ENCODE measurements around the gene MARCHF11.

The MARCHF11 gene

GRCh38 chr5:16065831-16066230 is 113.8 kb downstream of the MARCHF11 start:
- Histone ChIP-seq H4K20me1 (ENCODE audit: insufficient read depth) (no peaks in the 10 kb centered on the region), H3K27ac (no peak overlapping the region), H3K79me2 (ENCODE audit: insufficient read depth, low read depth) (no peaks in the 10 kb centered on the region), H2AFZ (ENCODE audit: low read depth) (no peak overlapping the region), H3K4me3 (IDR thresholded peaks at IDR 0.05; ENCODE audit: insufficient read depth, low read depth, low read length) (no peak overlapping the region), H3K27me3 (ENCODE audit: insufficient read depth, low read depth) (peaks cover 10% of the 10 kb centered on the region), H3K36me3 (ENCODE audit: insufficient read depth) (no peaks in the 10 kb centered on the region), H3K4me2 (peak overlapping the region; percentile 40; the same call in 1 of the 2 replicates), H3K9ac (no peak overlapping the region), H3K4me1 (ENCODE audit: low read depth, poor library complexity, severe bottlenecking) (peaks cover 30% of the 10 kb centered on the region)
- TF ChIP-seq CTCF (conservative IDR thresholded peaks at IDR 0.05; ENCODE audit: low read depth, low read length): no peak

- Histone ChIP-seq H3K27me3 (ENCODE audit: insufficient read depth, low read depth) (peaks cover 10% of the 10 kb centered on the region), H4K20me1 (ENCODE audit: insufficient read depth) (no peaks in the 10 kb centered on the region), H3K4me2 (no peak overlapping the region), H3K9ac (no peak overlapping the region), H2AFZ (ENCODE audit: low read depth) (no peak overlapping the region), H3K4me1 (ENCODE audit: low read depth, poor library complexity, severe bottlenecking) (peaks cover 46% of the 10 kb centered on the region), H3K79me2 (ENCODE audit: insufficient read depth, low read depth) (no peaks in the 10 kb centered on the region), H3K4me3 (IDR thresholded peaks at IDR 0.05; ENCODE audit: insufficient read depth, low read depth, low read length) (no peak overlapping the region), H3K27ac (no peak overlapping the region), H3K36me3 (ENCODE audit: insufficient read depth) (no peaks in the 10 kb centered on the region)
- no peak for TF ChIP-seq CTCF (conservative IDR thresholded peaks at IDR 0.05; ENCODE audit: low read depth, low read length)
Measured at GRCh38 chr5:16064135-16064893, 115.3 kb downstream of the MARCHF11 start.

- TF ChIP-seq CTCF (conservative IDR thresholded peaks at IDR 0.05; ENCODE audit: low read depth, low read length): no peak
- Histone ChIP-seq H3K4me2 (no peak overlapping the region), H3K9ac (no peak overlapping the region), H3K27me3 (ENCODE audit: insufficient read depth, low read depth) (peaks cover 3% of the 10 kb centered on the region; the same call in 1 of the 2 replicates), H4K20me1 (ENCODE audit: insufficient read depth) (no peaks in the 10 kb centered on the region), H3K36me3 (ENCODE audit: insufficient read depth) (no peaks in the 10 kb centered on the region), H3K79me2 (ENCODE audit: insufficient read depth, low read depth) (no peaks in the 10 kb centered on the region), H3K4me3 (IDR thresholded peaks at IDR 0.05; ENCODE audit: insufficient read depth, low read depth, low read length) (no peak overlapping the region), H3K4me1 (ENCODE audit: low read depth, poor library complexity, severe bottlenecking) (peaks cover 26% of the 10 kb centered on the region), H2AFZ (ENCODE audit: low read depth) (no peak overlapping the region), H3K27ac (no peak overlapping the region)
Measured at GRCh38 chr5:16061163-16061562, 118.4 kb downstream of the MARCHF11 start.

- no peak overlapping the region for H3K4me2 ChIP-seq
- H3K36me3 ChIP-seq (ENCODE audit: insufficient read depth): no peaks in the 10 kb centered on the region
- no peaks in the 10 kb centered on the region for H3K79me2 ChIP-seq (ENCODE audit: insufficient read depth, low read depth)
- H3K4me3 ChIP-seq (IDR thresholded peaks at IDR 0.05; ENCODE audit: insufficient read depth, low read depth, low read length): no peak overlapping the region
- no peaks in the 10 kb centered on the region for H4K20me1 ChIP-seq (ENCODE audit: insufficient read depth)
- no peaks in the 10 kb centered on the region for H3K27me3 ChIP-seq (ENCODE audit: insufficient read depth, low read depth)
- no peak overlapping the region for H2AFZ ChIP-seq (ENCODE audit: low read depth)
- no peak overlapping the region for H3K27ac ChIP-seq
- TF ChIP-seq CTCF (conservative IDR thresholded peaks at IDR 0.05; ENCODE audit: low read depth, low read length): no peak
- peaks cover 20% of the 10 kb centered on the region for H3K4me1 ChIP-seq (ENCODE audit: low read depth, poor library complexity, severe bottlenecking)
- no peak overlapping the region for H3K9ac ChIP-seq
Measured at GRCh38 chr5:16057277-16057676, 122.3 kb downstream of the MARCHF11 start.

All from KMS-11 (cell line).